Mucosa of descending colon (tissue), 3 donors: Measurements from ENCODE around the gene SMG1. TPM values are rescaled to one million over a fixed set of nuclear protein-coding genes. Genes with fewer than 3 reads are reported as not detected.

Source experiments
- ATAC-seq: fragments of 200-7000 bp; cut with Tn5 transposase; one replicate; pipeline ENCODE4 v1.9.1; 2020; ENCODE audit warnings: mild to moderate bottlenecking, moderate library complexity
- DNase-seq, 3 donors: peaks; one replicate each; pipeline ENCODE4 v3.0.0-alpha.2; 2020
- H3K36me3 ChIP-seq: fragments of 200-600 bp; one replicate; pipeline ENCODE4 v1.8.0; 2021; ENCODE audit warnings: low read depth, mild to moderate bottlenecking
- H3K4me1 ChIP-seq: fragments of 200-600 bp; one replicate; pipeline ENCODE4 v1.8.0; 2021; ENCODE audit warnings: low read depth, mild to moderate bottlenecking
- H3K4me3 ChIP-seq: fragments of 200-600 bp; one replicate; pipeline ENCODE4 v1.8.0; 2021; ENCODE audit warnings: mild to moderate bottlenecking
- H3K9me3 ChIP-seq: fragments of 200-600 bp; one replicate; pipeline ENCODE4 v1.8.0; 2021; ENCODE audit warnings: mild to moderate bottlenecking
- CTCF ChIP-seq: fragments of 200-600 bp; IDR thresholded peaks from one replicate; pipeline ENCODE4 v1.8.0; 2022; ENCODE audit warnings: antibody characterized with exemption, mild to moderate bottlenecking
- intact Hi-C, 2 donors: fragments of 100-400 bp; cut with DNase I in 1 of 2; cut with micrococcal nuclease in 1 of 2; formaldehyde crosslinking; loops; one replicate each; pipeline versions ENCODE4 v1.11.0 to v1.11.1; 2022; cut with DNase I, micrococcal nuclease
- total RNA-seq, 3 donors: library from RNA; stranded (reverse); fragmentation: NEBNext Ultra II Directional in 2 of 3; extraction: Animal tissue kit (Norgen Biotek cat#: 25700) in 2 of 3; gene quantifications; one replicate each; pipeline versions ENCODE4 v1.2.1 to v1.2.4, GENCODE V29; 2021 to 2023
- donor health status: DM: no; HTN: no; CAD: no; lungs with moderate emphysema.
- donor health status: DM: no; HTN: no; CAD: no.
- donor health status: DM: no; HTN: yes; CAD: no.

The SMG1 gene
- total RNA-seq, 3 donors from 2014 or later, result 94.8 to 147 (median 126) TPM

GRCh38 chr16:18950469-18951185, 24.4 kb upstream of the SMG1 start:
- ATAC-seq, result no peak
- intact Hi-C loops, result no loop called here
- DNase-seq, result no peak
- H3K4me1 ChIP-seq, result no peaks in the 10 kb centered on the region
- H3K36me3 ChIP-seq, result no peaks in the 10 kb centered on the region
- no peak overlapping the region for H3K4me3 ChIP-seq
- TF ChIP-seq CTCF, result no peak
- no peaks in the 10 kb centered on the region for H3K9me3 ChIP-seq

GRCh38 chr16:18948372-18949020, 22.3 kb upstream of the SMG1 start:
- intact Hi-C loops, result no loop called here
- DNase-seq (no peak), ATAC-seq (no peak)
- no peak overlapping the region for H3K4me3 ChIP-seq
- no peaks in the 10 kb centered on the region for H3K9me3 ChIP-seq
- H3K4me1 ChIP-seq, result no peaks in the 10 kb centered on the region
- H3K36me3 ChIP-seq, result no peaks in the 10 kb centered on the region
- TF ChIP-seq CTCF, result no peak

- ATAC-seq (no peak), DNase-seq (no peak)
- Histone ChIP-seq H3K36me3 (no peaks in the 10 kb centered on the region), H3K4me3 (no peak overlapping the region), H3K4me1 (peaks cover 6% of the 10 kb centered on the region), H3K9me3 (no peaks in the 10 kb centered on the region)
- intact Hi-C loops, result no loop called here
- TF ChIP-seq CTCF, result no peak
Measured at GRCh38 chr16:18945233-18945632, 19.0 kb upstream of the SMG1 start.

GRCh38 chr16:18943414-18943813, 17.2 kb upstream of the SMG1 start:
- no peak for TF ChIP-seq CTCF
- peaks cover 9% of the 10 kb centered on the region for H3K4me1 ChIP-seq
- ATAC-seq (no peak), DNase-seq (no peak)
- H3K36me3 ChIP-seq, result no peaks in the 10 kb centered on the region
- H3K9me3 ChIP-seq, result no peaks in the 10 kb centered on the region
- intact Hi-C loops, result no loop called here
- no peak overlapping the region for H3K4me3 ChIP-seq

- no peaks in the 10 kb centered on the region for H3K36me3 ChIP-seq
- H3K4me3 ChIP-seq, result no peak overlapping the region
- ATAC-seq (peak; percentile 45), DNase-seq (no peak)
- no peak for TF ChIP-seq CTCF
- intact Hi-C loops, result no loop called here
- peaks cover 9% of the 10 kb centered on the region for H3K4me1 ChIP-seq
- H3K9me3 ChIP-seq, result no peaks in the 10 kb centered on the region
Measured at GRCh38 chr16:18942061-18942460, 15.9 kb upstream of the SMG1 start.
